ENCODE results near the gene CALM3.

DNA sequence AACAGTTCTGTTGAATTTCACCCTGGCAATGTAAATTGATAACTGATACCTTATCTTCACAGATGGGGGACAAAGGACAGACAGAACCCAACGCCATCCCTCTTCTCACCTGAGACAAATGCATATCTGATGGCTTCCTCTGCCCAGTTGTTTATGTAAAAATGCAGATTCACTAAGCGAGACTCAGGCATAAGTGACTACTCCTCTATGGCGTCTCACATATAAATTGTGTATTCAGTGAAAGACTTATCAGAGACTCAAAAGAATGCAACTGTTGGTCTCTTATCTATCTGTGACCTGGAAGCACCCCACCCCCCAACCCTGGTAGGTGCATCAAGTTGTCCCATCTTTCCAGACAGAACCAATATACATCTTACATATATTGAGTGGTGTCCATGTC, 13.3 kb upstream of the CALM3 start:
- TF ChIP-seq, protein P1, sequence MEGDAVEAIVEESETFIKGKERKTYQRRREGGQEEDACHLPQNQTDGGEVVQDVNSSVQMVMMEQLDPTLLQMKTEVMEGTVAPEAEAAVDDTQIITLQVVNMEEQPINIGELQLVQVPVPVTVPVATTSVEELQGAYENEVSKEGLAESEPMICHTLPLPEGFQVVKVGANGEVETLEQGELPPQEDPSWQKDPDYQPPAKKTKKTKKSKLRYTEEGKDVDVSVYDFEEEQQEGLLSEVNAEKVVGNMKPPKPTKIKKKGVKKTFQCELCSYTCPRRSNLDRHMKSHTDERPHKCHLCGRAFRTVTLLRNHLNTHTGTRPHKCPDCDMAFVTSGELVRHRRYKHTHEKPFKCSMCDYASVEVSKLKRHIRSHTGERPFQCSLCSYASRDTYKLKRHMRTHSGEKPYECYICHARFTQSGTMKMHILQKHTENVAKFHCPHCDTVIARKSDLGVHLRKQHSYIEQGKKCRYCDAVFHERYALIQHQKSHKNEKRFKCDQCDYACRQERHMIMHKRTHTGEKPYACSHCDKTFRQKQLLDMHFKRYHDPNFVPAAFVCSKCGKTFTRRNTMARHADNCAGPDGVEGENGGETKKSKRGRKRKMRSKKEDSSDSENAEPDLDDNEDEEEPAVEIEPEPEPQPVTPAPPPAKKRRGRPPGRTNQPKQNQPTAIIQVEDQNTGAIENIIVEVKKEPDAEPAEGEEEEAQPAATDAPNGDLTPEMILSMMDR (IDR thresholded peaks at IDR 0.05): no peak
- TF ChIP-seq POLR2A (IDR thresholded peaks at IDR 0.05): no peak
